Suprapubic skin (tissue), 4 donors: ENCODE results near the gene LRSAM1.

ENCODE experiments used
- EP300 ChIP-seq: sonication (generic); formaldehyde crosslinking; IDR thresholded peaks from one replicate; pipeline ENCODE4 v1.6.1; 2017; ENCODE audit warnings: antibody characterized with exemption
- POLR2A ChIP-seq, 2 donors: fragments of 450-650 bp; IDR thresholded peaks; one replicate each; pipeline ENCODE4 v1.6.1; 2017; ENCODE audit warnings: antibody characterized with exemption in 2 of 2, mild to moderate bottlenecking in 2 of 2, moderate library complexity in 2 of 2
- POLR2AphosphoS5 ChIP-seq, 3 donors: sonication (generic); formaldehyde crosslinking; IDR thresholded peaks; one replicate each; pipeline ENCODE4 v1.6.1; 2017; ENCODE audit warnings: antibody characterized with exemption in 3 of 3
- TF ChIP-seq, protein P1 (sequence below), 2 donors: fragments of 200-600 bp in 1 of 2; fragments of 450-650 bp in 1 of 2; sonication (generic) in 1 of 2; IDR thresholded peaks; one replicate each; pipeline ENCODE4 v1.5.1; 2016 to 2019; ENCODE audit warnings: antibody characterized with exemption in 2 of 2, mild to moderate bottlenecking in 1 of 2, moderate library complexity in 1 of 2

DNA sequence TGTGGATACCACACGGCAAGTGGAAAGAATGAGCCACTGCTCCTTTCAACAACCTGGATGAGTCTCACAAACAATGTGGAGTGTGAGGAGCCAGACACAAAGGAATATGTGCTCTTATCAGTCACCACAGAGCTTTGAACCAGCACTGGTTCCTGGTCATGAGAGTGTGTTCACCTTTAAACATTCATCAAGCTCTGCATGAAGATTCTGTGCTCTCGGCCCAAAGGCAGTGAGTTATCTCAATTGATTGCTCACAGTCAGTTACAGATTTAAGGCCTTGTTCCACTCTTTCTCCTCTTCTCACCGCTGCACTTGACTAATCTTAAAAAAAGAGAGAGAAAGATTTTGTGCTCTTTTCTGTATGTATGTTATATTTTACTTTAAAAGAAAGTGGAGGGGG, 19.4 kb downstream of the LRSAM1 start:
- TF ChIP-seq POLR2AphosphoS5 (IDR thresholded peaks at IDR 0.05) = no peak
- TF ChIP-seq, protein P1, sequence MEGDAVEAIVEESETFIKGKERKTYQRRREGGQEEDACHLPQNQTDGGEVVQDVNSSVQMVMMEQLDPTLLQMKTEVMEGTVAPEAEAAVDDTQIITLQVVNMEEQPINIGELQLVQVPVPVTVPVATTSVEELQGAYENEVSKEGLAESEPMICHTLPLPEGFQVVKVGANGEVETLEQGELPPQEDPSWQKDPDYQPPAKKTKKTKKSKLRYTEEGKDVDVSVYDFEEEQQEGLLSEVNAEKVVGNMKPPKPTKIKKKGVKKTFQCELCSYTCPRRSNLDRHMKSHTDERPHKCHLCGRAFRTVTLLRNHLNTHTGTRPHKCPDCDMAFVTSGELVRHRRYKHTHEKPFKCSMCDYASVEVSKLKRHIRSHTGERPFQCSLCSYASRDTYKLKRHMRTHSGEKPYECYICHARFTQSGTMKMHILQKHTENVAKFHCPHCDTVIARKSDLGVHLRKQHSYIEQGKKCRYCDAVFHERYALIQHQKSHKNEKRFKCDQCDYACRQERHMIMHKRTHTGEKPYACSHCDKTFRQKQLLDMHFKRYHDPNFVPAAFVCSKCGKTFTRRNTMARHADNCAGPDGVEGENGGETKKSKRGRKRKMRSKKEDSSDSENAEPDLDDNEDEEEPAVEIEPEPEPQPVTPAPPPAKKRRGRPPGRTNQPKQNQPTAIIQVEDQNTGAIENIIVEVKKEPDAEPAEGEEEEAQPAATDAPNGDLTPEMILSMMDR (IDR thresholded peaks at IDR 0.05) = no peak
- no peak for TF ChIP-seq EP300
- TF ChIP-seq POLR2A (IDR thresholded peaks at IDR 0.05) = no peak
